ENCODE data around the gene FKBP6.

- TF ChIP-seq CTCF (IDR thresholded peaks at IDR 0.05; ENCODE audit: insufficient read depth, low read depth, low read length) (no peak), EZH2 (IDR thresholded peaks at IDR 0.05; ENCODE audit: insufficient read depth, low read length) (no peak)
These were observed 2.1 kb downstream of the FKBP6 start for GRCh38 chr7:73329861-73330581.
